OCI-LY7 (cell line): ENCODE data around the gene MED13. TPM values are rescaled to one million over a fixed set of nuclear protein-coding genes. Genes with fewer than 3 reads are reported as not detected.

Experiments
- BruUV-seq: library from RNA; stranded (reverse); fragments of 400-500 nt; replicated peaks from 2 replicates; lab custom pipeline; 2021; lab: Mats Ljungman, UMichigan
- CTCF ChIA-PET: fragments of 300-600 bp; sonication (Branson Sonifier 250); formaldehyde crosslinking; loops from one replicate; lab custom pipeline; 2022; ENCODE audit warnings: antibody characterized with exemption; ENCODE audit not compliant: unreplicated experiment; lab: Charles Lee
- POLR2A ChIA-PET: fragments of 300-600 bp; sonication (Branson Sonifier 250); formaldehyde crosslinking; loops from one replicate; lab custom pipeline; 2022; ENCODE audit warnings: antibody characterized with exemption; lab: Charles Lee
- DNase-seq: peaks from one replicate; pipeline ENCODE4 v3.0.0-alpha.2; 2015; ENCODE audit warnings: low spot score
- H2AFZ ChIP-seq: fragments of 200-600 bp; sonication (generic), shearing (Covaris generic); 2 replicates; pipeline ENCODE4 v1.6.1; 2014; ENCODE audit warnings: mild to moderate bottlenecking, antibody characterized with exemption, low read length, moderate library complexity
- H3K27ac ChIP-seq: fragments of 200-600 bp; sonication (generic); 2 replicates; pipeline ENCODE4 v1.5.1; 2014; ENCODE audit warnings: mixed run types, low read depth, mild to moderate bottlenecking, moderate library complexity, low read length, inconsistent platforms; ENCODE audit not compliant: poor library complexity, severe bottlenecking
- H3K36me3 ChIP-seq: fragments of 200-600 bp; sonication (generic); 2 replicates; pipeline ENCODE4 v1.6.1; 2014; ENCODE audit warnings: mild to moderate bottlenecking, antibody characterized with exemption, low read length, moderate library complexity, mixed read lengths; ENCODE audit not compliant: insufficient read depth
- H3K4me1 ChIP-seq: fragments of 200-600 bp; sonication (generic); 2 replicates; pipeline ENCODE4 v1.5.1; 2014; ENCODE audit warnings: mild to moderate bottlenecking, low read length; ENCODE audit not compliant: insufficient read depth, poor library complexity, severe bottlenecking
- H3K4me2 ChIP-seq: fragments of 200-600 bp; sonication (generic); 2 replicates; pipeline ENCODE4 v1.6.1; 2014; ENCODE audit warnings: mild to moderate bottlenecking, low read length
- H3K4me3 ChIP-seq: fragments of 200-600 bp; sonication (generic); 2 replicates; pipeline ENCODE4 v1.5.1; 2014; ENCODE audit warnings: mild to moderate bottlenecking, low read depth, low read length; ENCODE audit not compliant: poor library complexity, severe bottlenecking
- H3K79me2 ChIP-seq: fragments of 200-600 bp; sonication (generic); 2 replicates; pipeline ENCODE4 v1.6.1; 2016; ENCODE audit warnings: low read depth, mild to moderate bottlenecking, low read length, moderate library complexity, mixed read lengths; ENCODE audit not compliant: insufficient read depth
- H3K9me2 ChIP-seq: fragments of 200-600 bp; sonication (generic); 2 replicates; pipeline ENCODE4 v1.6.1; 2016; ENCODE audit warnings: mild to moderate bottlenecking, low read length, mixed read lengths; ENCODE audit not compliant: insufficient read depth
- H3K9me3 ChIP-seq: fragments of 200-600 bp; sonication (generic); 2 replicates; pipeline ENCODE4 v1.6.1; 2014; ENCODE audit warnings: mild to moderate bottlenecking, mixed run types, low read length, mixed read lengths
- H4K20me1 ChIP-seq: fragments of 200-600 bp; sonication (generic); 2 replicates; pipeline ENCODE4 v1.6.1; 2014; ENCODE audit warnings: mild to moderate bottlenecking, antibody characterized with exemption, low read length, moderate library complexity, mixed read lengths; ENCODE audit not compliant: insufficient read depth
- EZH2phosphoT487 ChIP-seq: fragments of 200-600 bp; sonication (generic); IDR thresholded peaks from 2 replicates; pipeline ENCODE4 v1.6.1; 2018; ENCODE audit warnings: low read depth, borderline replicate concordance, mild to moderate bottlenecking, mixed run types, antibody characterized with exemption, low read length, moderate library complexity, mixed read lengths
- intact Hi-C: fragments of 100-400 bp; cut with micrococcal nuclease; formaldehyde crosslinking; loops from one replicate; pipeline ENCODE4 v1.10.0; 2022; ENCODE audit not compliant: unreplicated experiment
- total RNA-seq, 2 experiments: library from RNA; depleted of rRNA in 1 of 2; stranded (reverse); fragments of >200 nt in 1 of 2; shearing (Covaris generic) in 1 of 2; gene quantifications; 2 replicates each; pipeline ENCODE4 v1.2.3, GENCODE V29; 2014 to 2022
- TF ChIP-seq, protein P1 (sequence below): fragments of 200-600 bp; sonication (generic); conservative IDR thresholded peaks from 2 replicates; pipeline ENCODE4 v1.5.1; 2014; ENCODE audit warnings: mild to moderate bottlenecking, antibody characterized with exemption, low read length, moderate library complexity, mixed read lengths

Gene MED13
- total RNA-seq, 2 experiments from 2014 or later: 42.3 to 70.8 TPM

- peaks cover 22% of the 10 kb centered on the region; the same call in 1 of the 2 replicates for H3K79me2 ChIP-seq
- no peak overlapping the region for H3K4me3 ChIP-seq
- no peak overlapping the region for H3K27ac ChIP-seq
- no peak overlapping the region for H2AFZ ChIP-seq
- no peaks in the 10 kb centered on the region for H4K20me1 ChIP-seq
- ChIA-PET POLR2A (interaction anchor here (0.7 kb wide), 1 partner anchor 10 kb away, joined by 4 read pairs; no protein-coding TSS in a partner anchor), CTCF (no interaction called here)
- no peaks in the 10 kb centered on the region for H3K4me1 ChIP-seq
- H3K9me3 ChIP-seq: no peaks in the 10 kb centered on the region
- TF ChIP-seq, protein P1, sequence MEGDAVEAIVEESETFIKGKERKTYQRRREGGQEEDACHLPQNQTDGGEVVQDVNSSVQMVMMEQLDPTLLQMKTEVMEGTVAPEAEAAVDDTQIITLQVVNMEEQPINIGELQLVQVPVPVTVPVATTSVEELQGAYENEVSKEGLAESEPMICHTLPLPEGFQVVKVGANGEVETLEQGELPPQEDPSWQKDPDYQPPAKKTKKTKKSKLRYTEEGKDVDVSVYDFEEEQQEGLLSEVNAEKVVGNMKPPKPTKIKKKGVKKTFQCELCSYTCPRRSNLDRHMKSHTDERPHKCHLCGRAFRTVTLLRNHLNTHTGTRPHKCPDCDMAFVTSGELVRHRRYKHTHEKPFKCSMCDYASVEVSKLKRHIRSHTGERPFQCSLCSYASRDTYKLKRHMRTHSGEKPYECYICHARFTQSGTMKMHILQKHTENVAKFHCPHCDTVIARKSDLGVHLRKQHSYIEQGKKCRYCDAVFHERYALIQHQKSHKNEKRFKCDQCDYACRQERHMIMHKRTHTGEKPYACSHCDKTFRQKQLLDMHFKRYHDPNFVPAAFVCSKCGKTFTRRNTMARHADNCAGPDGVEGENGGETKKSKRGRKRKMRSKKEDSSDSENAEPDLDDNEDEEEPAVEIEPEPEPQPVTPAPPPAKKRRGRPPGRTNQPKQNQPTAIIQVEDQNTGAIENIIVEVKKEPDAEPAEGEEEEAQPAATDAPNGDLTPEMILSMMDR: no peak
- no peak for TF ChIP-seq EZH2phosphoT487
- peaks cover 80% of the 10 kb centered on the region for H3K36me3 ChIP-seq
- H3K4me2 ChIP-seq: no peak overlapping the region
- no TSS peak for BruUV-seq
- no peak for DNase-seq
- intact Hi-C loops: no loop called here
- no peaks in the 10 kb centered on the region for H3K9me2 ChIP-seq
Observed at GRCh38 chr17:62017912-62018311, 47.2 kb downstream of the MED13 start.

DNA sequence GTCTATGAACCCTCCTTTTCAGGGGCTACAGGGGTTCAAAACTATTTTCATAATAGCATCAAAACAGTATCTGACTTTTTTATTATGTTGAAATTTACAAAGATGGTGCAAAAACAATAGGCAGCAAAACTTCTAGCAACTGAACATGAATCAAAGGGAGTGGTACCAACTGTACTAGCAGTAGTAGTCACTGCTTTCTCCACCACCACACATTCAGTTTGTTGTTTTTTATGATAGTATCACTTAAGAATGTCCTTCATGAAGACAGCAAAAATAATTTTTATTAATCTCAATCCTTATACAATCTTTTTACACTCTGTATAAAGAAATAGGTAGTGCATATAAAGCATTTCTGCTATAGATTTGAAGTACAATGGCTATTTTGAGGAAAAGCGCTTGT is 47.6 kb downstream of the MED13 start:
- Histone ChIP-seq H3K79me2 (peaks cover 22% of the 10 kb centered on the region; the same call in 1 of the 2 replicates), H3K4me1 (no peaks in the 10 kb centered on the region), H3K4me2 (no peak overlapping the region), H3K36me3 (peaks cover 80% of the 10 kb centered on the region), H3K4me3 (no peak overlapping the region), H4K20me1 (no peaks in the 10 kb centered on the region), H2AFZ (no peak overlapping the region), H3K27ac (no peak overlapping the region), H3K9me2 (no peaks in the 10 kb centered on the region), H3K9me3 (no peaks in the 10 kb centered on the region)
- ChIA-PET POLR2A (interaction anchor here (0.7 kb wide), 1 partner anchor 9 kb away, joined by 4 read pairs; no protein-coding TSS in a partner anchor), CTCF (no interaction called here)
- TF ChIP-seq, protein P1: no peak
- no peak for TF ChIP-seq EZH2phosphoT487
- no peak for DNase-seq
- intact Hi-C loops: no loop called here
- BruUV-seq: no TSS peak

DNA sequence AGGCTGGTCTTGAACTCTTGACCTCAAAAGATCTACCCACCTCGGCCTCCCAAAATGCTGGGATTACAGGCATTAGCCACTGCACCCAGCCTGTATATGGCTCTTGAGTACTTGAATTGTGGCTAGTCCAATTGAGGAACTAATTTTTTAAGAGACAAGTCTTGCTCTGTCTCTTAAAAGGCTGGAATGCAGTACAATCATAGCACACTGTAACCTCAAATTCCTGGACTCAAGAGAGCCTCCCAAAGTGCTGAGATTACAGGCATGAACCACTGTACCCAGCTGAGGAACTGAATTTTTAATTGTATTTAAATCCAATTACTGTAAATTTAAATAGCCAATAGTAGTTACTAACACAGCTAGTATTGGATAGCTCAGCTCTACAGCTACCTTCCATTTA is 50.6 kb downstream of the MED13 start:
- Histone ChIP-seq H3K36me3 (peaks cover 91% of the 10 kb centered on the region), H3K4me3 (no peak overlapping the region), H3K9me3 (no peaks in the 10 kb centered on the region), H3K27ac (no peak overlapping the region), H4K20me1 (no peaks in the 10 kb centered on the region), H3K9me2 (no peaks in the 10 kb centered on the region), H3K4me2 (no peak overlapping the region), H3K4me1 (no peaks in the 10 kb centered on the region), H2AFZ (no peak overlapping the region), H3K79me2 (peaks cover 18% of the 10 kb centered on the region; the same call in 1 of the 2 replicates)
- intact Hi-C loops: no loop called here
- no peak for TF ChIP-seq EZH2phosphoT487
- TF ChIP-seq, protein P1: no peak
- DNase-seq: no peak
- POLR2A ChIA-PET: interaction anchor here (0.6 kb wide), 1 partner anchor 16 kb away, joined by 4 read pairs; no protein-coding TSS in a partner anchor
- CTCF ChIA-PET: no interaction called here
- BruUV-seq: no TSS peak
